ACHN (cell line): Measurements from ENCODE around the gene CLASP2.
"Not testable (repeated sequence)": the region's sequence is repeated elsewhere in the genome, so short reads cannot be mapped to it uniquely, and the experiment has no call there.

ENCODE experiments used
- DNase-seq: peaks from one replicate; pipeline ENCODE4 v3.0.0-alpha.2; 2015
- in situ Hi-C: cut with HindIII; loops from 2 replicates; pipeline ENCODE4 v1.10.0; 2017; ENCODE audit warnings: low sequenced_read_pairs, low pct_ligation_motif_present, low pct_unique_long_range_greater_than_20kb

Gene CLASP2

DNA sequence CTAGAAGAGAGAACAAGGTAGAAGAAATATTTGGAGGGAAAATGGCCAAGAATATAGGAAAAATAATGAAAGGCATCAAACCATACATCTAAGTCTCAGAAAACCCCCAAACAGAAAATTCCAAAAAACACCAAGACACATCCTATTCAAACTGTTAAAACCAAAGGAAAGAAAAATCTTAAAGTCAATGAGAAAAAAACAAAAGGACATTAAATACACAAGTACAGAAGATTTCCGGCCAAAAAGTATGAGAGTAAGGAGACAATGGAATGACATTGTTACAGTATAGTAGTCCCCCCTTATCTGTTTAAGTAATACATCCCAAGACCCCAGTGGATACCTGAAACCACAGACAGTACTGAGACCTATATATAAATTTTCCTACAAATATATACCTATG, 18.8 kb downstream of the CLASP2 start:
- in situ Hi-C loops: no loop called here
- DNase-seq: no peak

DNA sequence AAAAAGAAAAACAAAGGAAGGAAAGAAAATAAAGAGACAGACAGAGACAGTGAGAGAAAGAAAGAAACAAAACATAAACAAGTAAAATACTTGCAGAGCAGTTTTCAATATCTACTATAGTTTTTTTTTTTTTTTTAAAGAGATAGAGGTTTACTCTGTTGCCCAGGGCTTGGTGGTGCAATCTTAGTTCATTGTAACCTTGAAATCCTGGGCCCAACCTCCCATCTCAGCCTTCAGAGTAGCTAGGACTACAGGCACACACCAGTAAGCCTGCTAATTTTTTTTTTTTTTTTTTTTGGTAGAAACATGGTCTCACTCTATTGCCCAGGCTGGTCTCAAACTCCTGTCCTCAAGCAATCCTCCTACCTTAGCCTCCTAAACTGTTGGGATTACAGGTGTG, 23.1 kb downstream of the CLASP2 start:
- DNase-seq: no peak

DNA sequence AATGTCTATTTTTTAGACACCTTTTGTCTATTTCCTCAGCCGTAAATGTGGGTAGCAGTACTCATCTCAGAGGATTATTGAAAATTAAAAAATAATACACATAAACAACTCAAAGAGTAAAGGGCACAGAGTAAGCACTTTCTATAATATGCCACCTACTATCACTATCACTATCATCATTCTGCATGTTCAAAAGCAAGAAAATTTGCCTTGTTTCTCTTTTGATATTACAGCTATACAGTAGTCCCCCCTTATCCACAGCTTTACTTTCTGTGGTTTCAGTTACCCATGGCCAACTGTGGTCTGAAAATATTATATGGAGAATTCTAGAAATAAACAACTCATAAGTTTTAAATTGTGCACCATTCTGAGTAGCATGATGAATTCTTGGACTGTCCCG, 27.7 kb downstream of the CLASP2 start:
- in situ Hi-C loops: no loop called here
- DNase-seq: no peak

More for the DNA sequence above, 23.1 kb downstream of the CLASP2 start:
- in situ Hi-C loops: no loop called here

DNA sequence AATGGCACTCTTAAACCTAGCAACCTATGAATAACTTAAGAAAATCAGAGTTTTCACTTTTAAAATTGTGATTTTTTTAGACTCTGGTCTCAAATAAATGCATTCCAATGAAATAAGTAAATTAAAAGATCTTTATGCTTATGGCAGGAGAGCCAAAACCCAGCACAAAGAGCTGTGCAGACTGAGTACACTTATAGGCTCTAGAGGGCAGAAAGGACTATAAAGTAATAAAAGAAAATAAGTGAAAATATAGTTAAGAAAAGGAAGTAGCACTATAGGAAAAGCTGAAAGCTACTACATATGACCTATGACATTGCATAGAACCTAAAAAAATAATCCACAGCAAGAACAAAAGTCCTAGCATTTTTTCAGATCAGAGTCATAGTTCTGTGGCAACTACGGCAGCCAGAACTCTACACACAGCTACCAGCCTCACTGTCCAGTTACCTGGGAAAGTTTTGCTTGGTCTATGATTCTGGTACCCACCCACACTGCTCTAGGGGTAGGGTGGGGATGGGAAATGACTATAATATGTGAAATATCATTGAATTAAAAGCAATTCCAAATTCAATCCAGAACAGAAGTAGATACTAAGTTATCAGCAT, 30.5 kb downstream of the CLASP2 start:
- in situ Hi-C loops: no loop called here
- DNase-seq: peak; percentile 4

DNA sequence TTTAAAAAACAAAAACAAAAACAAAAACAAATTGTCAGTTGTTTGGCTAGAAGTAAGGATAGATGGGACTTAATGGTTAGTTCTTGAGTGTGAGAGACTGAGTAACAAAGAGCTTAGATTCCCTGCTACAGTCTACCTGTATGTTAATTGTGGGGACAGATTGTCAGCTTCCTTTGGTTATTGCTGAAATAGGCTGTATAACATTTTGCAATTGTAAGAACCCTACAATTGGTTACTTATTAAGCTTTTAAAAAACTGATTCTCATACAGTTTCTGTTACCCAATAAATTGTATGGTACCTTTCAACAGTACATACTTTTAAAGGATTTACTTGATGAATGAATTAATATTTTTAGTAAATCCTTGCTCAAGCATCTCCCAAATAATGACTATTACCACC, 35.3 kb downstream of the CLASP2 start:
- DNase-seq: no peak
- in situ Hi-C loops: no loop called here

DNA sequence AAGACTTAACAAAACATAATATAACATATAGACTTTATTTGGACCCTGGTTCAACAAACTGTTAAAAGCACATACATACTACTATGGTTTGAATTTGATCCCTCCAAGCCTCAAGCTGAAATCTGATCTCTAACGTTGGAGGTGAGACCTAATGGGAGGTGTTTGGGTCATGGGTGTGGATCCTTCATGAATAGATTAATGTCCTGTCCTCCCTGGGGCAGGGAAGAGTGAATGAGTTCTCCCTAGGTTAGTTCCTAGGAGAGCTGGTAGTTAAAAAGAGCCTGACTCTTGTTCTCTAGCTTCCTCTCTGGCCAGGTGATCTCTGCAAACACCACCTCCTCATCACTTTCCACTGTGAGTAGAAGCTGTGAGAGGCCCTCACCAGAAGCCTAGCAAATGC, 36.4 kb downstream of the CLASP2 start:
- in situ Hi-C loops: no loop called here
- no peak for DNase-seq

DNA sequence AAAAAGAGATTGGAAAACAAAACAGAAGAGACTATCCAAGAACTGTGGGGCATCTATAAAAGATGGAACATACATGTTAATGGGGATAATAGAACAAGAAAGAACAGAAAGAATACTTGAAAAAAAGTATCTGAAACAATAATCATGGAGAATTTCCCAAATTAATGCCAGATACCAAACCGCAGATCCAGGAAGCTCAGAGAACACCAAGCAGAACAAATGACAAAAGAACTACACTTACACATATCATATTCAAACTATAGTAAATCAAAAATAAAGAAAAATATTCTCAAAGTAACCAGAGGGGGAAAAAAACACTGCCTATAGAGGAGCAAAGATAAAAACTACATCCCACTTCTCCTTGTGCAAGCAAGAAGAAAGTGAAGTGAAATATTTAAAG, 40.0 kb downstream of the CLASP2 start:
- in situ Hi-C loops: no loop called here
- no peak for DNase-seq

DNA sequence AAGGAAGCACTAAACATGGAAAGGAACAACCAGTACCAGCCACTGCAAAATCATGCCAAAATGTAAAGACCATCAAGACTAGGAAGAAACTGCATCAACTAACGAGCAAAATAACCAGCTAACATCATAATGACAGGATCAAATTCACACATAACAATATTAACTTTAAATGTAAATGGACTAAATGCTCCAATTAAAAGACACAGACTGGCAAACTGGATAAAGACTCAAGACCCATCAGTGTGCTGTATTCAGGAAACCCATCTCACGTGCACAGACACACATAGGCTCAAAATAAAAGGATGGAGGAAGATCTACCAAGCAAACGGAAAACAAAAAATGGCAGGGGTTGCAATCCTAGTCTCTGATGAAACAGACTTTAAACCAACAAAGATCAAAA, 44.6 kb downstream of the CLASP2 start:
- in situ Hi-C loops, DNase-seq: not testable (repeated sequence)

DNA sequence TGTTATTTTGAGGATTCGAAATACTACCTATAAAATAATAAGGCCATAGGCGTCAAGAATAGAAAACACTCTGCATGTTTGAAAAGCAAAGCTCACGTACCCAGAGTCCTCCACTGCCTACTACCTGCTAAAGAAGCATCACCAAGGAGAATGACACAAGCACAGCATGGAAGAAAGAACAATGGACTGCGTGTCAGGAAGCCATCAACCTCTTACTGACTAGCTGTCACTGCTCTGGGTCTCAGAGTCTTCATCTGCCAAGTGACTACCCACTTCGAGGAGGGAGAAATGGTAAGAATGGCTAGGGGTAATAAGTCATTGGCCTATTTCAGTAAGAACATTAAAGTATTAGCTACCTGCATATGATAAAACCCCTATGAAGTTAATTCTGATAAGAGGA, 49.4 kb downstream of the CLASP2 start:
- in situ Hi-C loops: no loop called here
- no peak for DNase-seq

DNA sequence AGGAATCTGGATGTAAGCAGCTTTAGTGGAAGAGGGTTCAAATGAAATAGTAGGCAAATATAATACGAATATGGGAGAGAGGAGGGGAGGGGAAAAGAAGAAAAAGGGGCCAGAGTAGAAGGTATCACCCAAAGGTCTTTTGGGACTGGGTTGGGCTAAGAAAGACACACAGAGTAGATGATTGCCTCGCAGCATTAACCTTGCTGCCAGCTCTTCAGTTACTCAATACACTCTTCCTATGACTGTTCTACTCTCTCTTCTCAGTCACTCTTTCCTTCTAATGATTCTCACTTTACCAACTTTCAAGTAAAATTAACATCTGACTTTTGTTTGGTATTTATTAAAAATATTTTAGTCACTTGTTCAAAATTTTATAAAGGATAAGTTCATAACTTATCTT, 52.8 kb downstream of the CLASP2 start:
- DNase-seq: no peak
- in situ Hi-C loops: no loop called here

DNA sequence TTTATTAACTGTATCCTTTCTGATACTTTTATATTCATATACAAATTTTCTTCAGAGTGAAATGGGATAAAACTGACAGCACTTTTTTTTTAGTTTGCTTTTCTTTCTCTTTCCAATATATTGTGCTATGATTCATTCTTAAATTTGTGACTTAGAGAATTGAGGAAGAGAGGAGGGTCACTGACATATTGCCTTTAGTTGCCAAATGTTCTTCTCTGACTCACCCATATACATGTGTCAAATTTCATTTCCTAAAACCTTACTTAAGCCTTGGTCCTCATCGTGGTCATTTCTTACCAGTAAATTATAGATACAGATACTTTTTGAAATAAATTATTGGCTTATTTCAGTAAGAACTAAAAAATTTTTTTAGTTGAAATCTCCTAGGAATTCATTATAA, 53.9 kb downstream of the CLASP2 start:
- no peak for DNase-seq
- in situ Hi-C loops: no loop called here

DNA sequence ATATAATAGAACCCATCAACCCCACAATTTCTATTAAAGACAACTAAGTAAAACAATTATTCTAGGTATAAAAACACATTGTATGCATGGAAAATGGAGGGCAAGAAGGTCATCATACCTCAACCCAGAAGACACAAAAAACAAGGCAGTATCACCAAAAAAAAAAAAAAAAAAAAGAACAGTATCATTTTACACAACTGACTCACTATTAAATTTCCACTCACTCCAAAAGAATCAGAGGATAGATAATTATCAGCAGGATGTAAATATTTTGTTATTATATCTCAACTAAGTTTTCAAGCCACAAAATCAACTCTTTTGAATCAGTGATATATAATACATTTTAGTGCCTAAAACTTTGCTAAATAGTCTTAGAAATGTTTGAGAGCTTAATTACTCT, 55.0 kb downstream of the CLASP2 start:
- no peak for DNase-seq
- in situ Hi-C loops: no loop called here

DNA sequence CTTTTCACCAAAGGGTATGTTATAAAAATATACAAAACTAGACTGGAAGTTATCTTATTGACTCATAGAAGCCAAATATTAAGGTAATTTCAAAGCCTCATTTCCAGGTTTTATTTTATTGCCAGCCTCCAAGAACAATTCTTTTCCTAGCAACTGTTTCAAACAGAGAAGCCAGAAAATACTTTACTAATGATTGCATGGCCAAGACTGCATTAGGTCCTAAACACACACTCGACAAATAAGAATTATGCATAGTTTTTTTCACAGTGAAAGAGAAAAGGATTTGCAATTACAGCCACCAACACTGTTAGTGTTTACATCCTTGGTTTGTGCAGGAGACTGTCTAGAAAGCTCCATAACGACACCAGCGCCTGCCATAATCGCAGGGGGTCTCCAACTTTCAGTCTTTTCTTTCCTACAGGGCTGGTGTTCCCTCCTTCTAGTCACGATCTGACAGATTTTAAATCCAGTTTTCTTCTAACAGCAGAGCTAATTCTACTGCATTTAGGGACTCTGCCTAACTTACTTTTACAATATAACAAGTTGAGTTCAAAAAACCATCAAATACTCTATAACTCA, 58.1 kb downstream of the CLASP2 start:
- in situ Hi-C loops: no loop called here
- no peak for DNase-seq

DNA sequence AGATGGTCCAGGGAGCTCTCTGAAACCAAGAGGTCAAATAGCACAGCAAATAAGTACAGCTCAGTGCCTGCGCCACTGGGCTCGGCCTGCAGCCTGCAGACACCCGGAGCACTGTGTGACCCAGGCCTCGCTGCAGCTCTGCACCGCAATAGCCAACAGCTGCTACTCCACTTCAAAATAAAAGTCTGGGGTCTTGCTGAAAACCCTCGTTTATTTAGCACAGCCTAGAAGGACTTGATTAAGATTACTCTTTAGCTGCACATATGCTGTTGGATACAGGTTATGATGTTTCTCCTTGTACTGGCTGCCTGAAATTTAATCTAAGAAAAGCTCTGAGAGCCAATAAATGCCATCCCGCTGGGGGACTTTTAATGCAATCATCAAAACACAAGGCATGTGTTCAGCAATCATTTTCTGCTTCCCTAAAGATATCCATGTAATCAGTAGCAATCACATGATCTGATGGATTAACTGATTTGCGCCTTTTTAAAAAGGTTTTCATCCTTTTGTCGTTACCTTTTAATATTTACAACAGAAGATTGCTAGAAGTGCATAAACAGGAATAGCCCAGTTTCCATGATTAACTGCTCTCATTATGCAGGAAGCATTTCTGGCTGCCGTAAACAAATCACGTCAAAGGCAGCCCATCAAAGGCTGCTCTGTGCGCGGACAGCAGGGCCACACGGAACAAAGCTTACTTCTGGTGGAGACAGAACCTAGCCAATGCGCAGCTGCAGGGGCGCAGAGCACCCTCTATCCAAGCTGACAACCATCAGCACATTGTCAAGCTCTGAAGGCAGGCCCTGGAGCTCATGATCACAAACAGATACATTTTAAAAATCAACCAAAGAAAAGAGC, 58.8 kb downstream of the CLASP2 start:
- in situ Hi-C loops: no loop called here
- DNase-seq: no peak

DNA sequence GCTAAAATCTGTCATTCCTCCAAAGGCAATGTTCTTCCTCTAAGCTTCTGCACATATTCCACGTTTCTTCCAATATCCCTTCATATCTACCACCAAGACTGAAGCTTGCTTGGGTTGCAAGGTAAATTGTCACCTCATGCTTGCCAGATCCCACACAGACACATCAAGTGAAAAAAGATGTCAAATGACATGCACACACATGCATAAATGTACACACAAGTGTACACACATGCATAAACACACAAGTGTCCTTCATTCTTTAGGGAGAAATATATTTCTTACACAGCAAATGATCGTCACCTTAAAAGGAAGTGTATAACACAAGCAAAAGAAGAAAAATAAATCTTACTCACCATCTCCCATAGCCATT, 59.4 kb downstream of the CLASP2 start:
- in situ Hi-C loops: no loop called here
- no peak for DNase-seq

DNA sequence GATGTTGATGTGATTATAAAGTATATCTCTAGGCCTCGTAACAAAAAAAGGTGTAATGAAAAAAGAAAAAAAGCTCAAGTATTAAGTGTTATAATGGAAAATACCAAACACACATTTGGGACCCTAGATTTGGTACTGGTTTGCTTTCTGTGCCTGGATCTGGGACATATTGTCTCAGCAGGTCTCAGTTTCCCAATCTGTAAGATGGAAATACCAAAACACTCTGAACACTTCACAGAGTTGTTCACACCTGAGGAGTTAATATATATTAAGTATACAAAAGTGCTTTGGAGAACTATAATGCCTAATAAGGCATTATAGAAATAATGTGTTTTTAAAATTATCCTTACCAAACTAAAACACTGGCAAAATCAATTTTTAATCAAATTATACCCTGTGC, 60.0 kb downstream of the CLASP2 start:
- in situ Hi-C loops: no loop called here
- DNase-seq: no peak

DNA sequence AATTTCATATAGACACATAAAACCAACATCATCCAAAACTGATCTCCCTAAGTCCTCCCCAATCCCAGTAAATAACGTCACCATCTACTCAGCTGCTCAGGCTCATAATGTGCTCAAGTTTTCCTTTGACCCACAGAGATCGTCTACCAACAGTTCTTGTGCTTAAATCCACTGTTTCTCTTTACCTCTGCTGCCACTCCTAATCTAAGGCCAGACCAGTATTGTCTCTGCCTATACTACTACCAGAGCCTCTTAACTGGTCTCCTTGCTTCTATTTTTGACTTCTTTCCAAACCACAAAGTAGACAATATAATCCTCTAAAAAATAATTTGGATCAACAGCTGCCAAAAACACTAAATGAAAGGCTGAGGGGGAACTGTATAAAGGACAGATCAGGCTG, 65.3 kb downstream of the CLASP2 start:
- in situ Hi-C loops: no loop called here
- no peak for DNase-seq

DNA sequence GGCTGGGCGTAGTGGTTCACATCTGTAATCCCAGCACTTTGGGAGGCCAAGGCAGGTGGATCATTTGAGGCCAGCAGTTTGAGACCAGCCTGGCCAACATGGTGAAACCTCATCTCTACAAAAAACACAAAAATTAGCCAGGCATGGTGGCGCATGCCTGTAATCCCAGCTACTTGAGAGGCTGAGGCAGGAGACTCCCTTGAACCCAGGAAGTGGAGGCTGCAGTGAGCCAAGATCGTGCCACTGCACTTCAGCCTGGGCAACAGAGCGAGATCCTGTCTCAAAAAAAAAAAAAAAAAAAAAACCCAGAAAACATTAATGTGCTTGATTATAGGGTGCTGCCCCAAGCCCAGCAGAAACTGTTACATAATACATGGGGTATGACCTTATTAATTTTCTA, 67.0 kb downstream of the CLASP2 start:
- in situ Hi-C loops, DNase-seq: not testable (repeated sequence)

DNA sequence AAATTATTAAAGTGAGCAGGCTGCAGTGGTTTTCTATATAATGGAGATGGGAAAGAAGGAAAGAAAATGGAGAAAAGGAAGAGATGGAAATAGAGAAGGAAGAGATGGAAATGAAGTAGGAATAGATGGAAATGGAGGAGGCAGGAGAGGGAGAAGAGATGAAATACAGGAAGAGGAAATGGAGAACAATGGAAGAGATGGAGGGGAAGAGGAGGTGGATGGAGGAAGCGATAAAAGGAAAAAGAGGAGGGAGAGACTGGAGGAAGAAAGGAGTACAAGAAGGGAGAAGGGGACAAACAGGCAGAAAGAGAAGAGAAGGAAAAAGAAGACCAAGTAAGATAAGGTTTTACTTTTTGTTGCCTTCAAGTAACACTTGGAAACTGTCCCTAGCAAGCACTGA, 67.6 kb downstream of the CLASP2 start:
- DNase-seq: no peak
- in situ Hi-C loops: no loop called here

DNA sequence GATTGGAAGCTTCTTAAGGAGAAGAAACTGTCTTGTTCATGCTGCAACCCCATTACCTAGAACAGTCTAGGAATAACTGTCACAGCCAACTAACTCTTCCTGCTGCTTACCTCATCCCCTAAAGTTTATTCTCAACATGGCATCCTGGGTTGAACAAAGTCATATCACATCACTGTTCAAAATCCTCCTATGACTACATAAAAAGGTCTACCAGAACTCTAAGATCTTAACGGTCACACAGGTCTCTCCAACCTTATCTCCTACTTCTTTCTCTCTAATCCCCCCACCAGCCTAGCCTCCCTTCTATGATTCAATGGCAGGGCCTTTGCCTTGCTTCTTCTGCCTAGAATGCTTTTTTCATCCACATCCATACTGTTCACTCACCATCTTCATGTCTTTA, 69.3 kb downstream of the CLASP2 start:
- no peak for DNase-seq
- in situ Hi-C loops: no loop called here
